Measurements from ENCODE around the gene AMMECR1L.
"Not testable (repeated sequence)": the region's sequence is repeated elsewhere in the genome, so short reads cannot be mapped to it uniquely, and the experiment has no call there.

DNA sequence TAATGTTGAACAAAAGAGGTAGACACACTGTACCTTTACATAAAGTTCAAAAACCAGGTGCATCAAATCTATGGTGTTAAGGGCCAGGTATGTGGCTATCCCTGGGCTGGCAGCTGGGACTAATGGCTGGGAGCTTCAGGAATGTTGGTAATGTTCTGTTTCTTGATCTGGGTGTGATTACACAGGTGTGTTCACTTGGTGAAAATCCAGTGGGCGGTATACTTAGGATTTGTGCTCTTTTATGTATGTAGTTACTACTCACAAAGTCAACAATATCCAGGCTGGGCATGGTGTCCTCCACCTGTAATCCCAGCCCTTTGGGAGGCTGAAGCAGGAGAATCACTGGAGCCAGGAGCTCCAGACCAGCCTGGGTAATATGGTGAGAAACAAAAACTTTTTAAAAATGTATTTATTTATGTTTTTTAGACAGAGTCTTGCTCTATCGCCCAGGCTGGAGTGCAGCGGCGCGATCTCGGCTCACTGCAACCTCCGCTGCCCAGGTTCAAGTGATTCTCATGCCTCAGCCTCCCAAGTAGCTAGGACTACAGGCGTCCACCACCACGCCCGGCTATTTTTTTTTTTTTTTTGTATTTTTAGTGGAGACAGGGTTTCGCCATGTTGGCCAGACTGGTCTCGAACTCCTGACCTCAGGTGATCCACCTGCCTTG is 22.1 kb upstream of the AMMECR1L start:
- not testable (repeated sequence) for TF ChIP-seq CTCF (conservative IDR thresholded peaks at IDR 0.05; ENCODE audit: low read depth in 2 of 2); POLR2AphosphoS5 (IDR thresholded peaks at IDR 0.05; ENCODE audit: low read depth); EZH2phosphoT487 (IDR thresholded peaks at IDR 0.05; ENCODE audit: unreplicated experiment); CREB1 (CRISPR knock-in tag; IDR thresholded peaks at IDR 0.05; ENCODE audit: low read depth); EZH2 (IDR thresholded peaks at IDR 0.05; ENCODE audit: low read depth, unreplicated experiment); REST (IDR thresholded peaks at IDR 0.05; ENCODE audit: unreplicated experiment); JUNB (IDR thresholded peaks at IDR 0.05; ENCODE audit: unreplicated experiment); ZNF331 (CRISPR knock-in tag; IDR thresholded peaks at IDR 0.05; ENCODE audit: low read depth)
- TF ChIP-seq, protein P1, sequence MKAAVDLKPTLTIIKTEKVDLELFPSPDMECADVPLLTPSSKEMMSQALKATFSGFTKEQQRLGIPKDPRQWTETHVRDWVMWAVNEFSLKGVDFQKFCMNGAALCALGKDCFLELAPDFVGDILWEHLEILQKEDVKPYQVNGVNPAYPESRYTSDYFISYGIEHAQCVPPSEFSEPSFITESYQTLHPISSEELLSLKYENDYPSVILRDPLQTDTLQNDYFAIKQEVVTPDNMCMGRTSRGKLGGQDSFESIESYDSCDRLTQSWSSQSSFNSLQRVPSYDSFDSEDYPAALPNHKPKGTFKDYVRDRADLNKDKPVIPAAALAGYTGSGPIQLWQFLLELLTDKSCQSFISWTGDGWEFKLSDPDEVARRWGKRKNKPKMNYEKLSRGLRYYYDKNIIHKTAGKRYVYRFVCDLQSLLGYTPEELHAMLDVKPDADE (IDR thresholded peaks at IDR 0.05) = not testable (repeated sequence)
